HepG2 (cell line): Measurements from ENCODE around the gene PNRC1. TPM values are rescaled to one million over a fixed set of nuclear protein-coding genes. Genes with fewer than 3 reads are reported as not detected.

Experiments
- BRD4 ChIP-seq: sonication (generic); formaldehyde crosslinking; IDR thresholded peaks from 2 replicates; pipeline ENCODE4 v1.4.0; 2020; ENCODE audit warnings: missing genetic modification reagents
- GLI4 ChIP-seq: sonication (generic); formaldehyde crosslinking; IDR thresholded peaks from 2 replicates; pipeline ENCODE4 v1.5.1; 2020; ENCODE audit warnings: missing genetic modification reagents, mild to moderate bottlenecking, moderate library complexity, borderline replicate concordance
- MED1 ChIP-seq: sonication (generic); formaldehyde crosslinking; IDR thresholded peaks from 2 replicates; pipeline ENCODE4 v1.4.0; 2020; ENCODE audit warnings: missing genetic modification reagents
- MTA3 ChIP-seq: sonication (generic); formaldehyde crosslinking; IDR thresholded peaks from 2 replicates; pipeline ENCODE4 v1.4.0; 2020; ENCODE audit warnings: missing genetic modification reagents
- NFKB2 ChIP-seq: sonication (generic); formaldehyde crosslinking; IDR thresholded peaks from 2 replicates; pipeline ENCODE4 v1.4.0; 2020; ENCODE audit warnings: missing genetic modification reagents, borderline replicate concordance
- NFYC ChIP-seq: IDR thresholded peaks from 2 replicates; pipeline ENCODE4 v1.6.1; 2016; ENCODE audit warnings: missing genetic modification reagents, missing compliant biosample characterization
- RFX3 ChIP-seq: IDR thresholded peaks from 2 replicates; pipeline ENCODE4 v1.6.1; 2016; ENCODE audit warnings: missing biosample characterization, missing genetic modification reagents
- RXRA ChIP-seq: sonication (generic); formaldehyde crosslinking; IDR thresholded peaks from 2 replicates; pipeline ENCODE4 v1.5.1; 2020; ENCODE audit warnings: missing genetic modification reagents
- RXRB ChIP-seq: IDR thresholded peaks from 2 replicates; pipeline ENCODE4 v1.6.1; 2016; ENCODE audit warnings: borderline replicate concordance, missing genetic modification reagents, missing compliant biosample characterization
- SMAD1 ChIP-seq: sonication (generic); formaldehyde crosslinking; IDR thresholded peaks from 2 replicates; pipeline ENCODE4 v1.4.0; 2020; ENCODE audit warnings: missing genetic modification reagents, low read depth, mild to moderate bottlenecking, borderline replicate concordance
- SRF ChIP-seq: IDR thresholded peaks from 2 replicates; pipeline ENCODE4 v1.6.1; 2011; ENCODE audit warnings: mild to moderate bottlenecking, low read depth, low read length, moderate library complexity
- YEATS2 ChIP-seq: sonication (generic); formaldehyde crosslinking; IDR thresholded peaks from 2 replicates; pipeline ENCODE4 v1.4.0; 2020; ENCODE audit warnings: missing genetic modification reagents, borderline replicate concordance
- ZBTB7B ChIP-seq: sonication (generic); formaldehyde crosslinking; IDR thresholded peaks from 2 replicates; pipeline ENCODE4 v1.4.0; 2020; ENCODE audit warnings: missing genetic modification reagents
- ZC3H13 ChIP-seq: sonication (generic); formaldehyde crosslinking; IDR thresholded peaks from 2 replicates; pipeline ENCODE4 v1.8.1; 2023; ENCODE audit warnings: mild to moderate bottlenecking, missing genetic modification reagents, moderate library complexity
- ZNF12 ChIP-seq: sonication (generic); formaldehyde crosslinking; IDR thresholded peaks from 2 replicates; pipeline ENCODE4 v1.5.0; 2020; ENCODE audit warnings: missing genetic modification reagents
- ZNF207 ChIP-seq: fragments of 450-650 bp; IDR thresholded peaks from 2 replicates; pipeline ENCODE4 v1.6.1; 2016; ENCODE audit warnings: antibody characterized with exemption, borderline replicate concordance
- ZNF292 ChIP-seq: sonication (generic); formaldehyde crosslinking; IDR thresholded peaks from 2 replicates; pipeline ENCODE4 v1.8.1; 2022; ENCODE audit warnings: mild to moderate bottlenecking, low read depth, missing genetic modification reagents, borderline replicate concordance
- ZNF34 ChIP-seq: sonication (generic); formaldehyde crosslinking; IDR thresholded peaks from 2 replicates; pipeline ENCODE4 v1.4.0; 2020; ENCODE audit warnings: mild to moderate bottlenecking, missing genetic modification reagents, borderline replicate concordance
- ZNF350 ChIP-seq: sonication (generic); formaldehyde crosslinking; IDR thresholded peaks from 2 replicates; pipeline ENCODE4 v1.4.0; 2020; ENCODE audit warnings: mild to moderate bottlenecking, low read depth, missing genetic modification reagents, borderline replicate concordance
- ZNF562 ChIP-seq: sonication (generic); formaldehyde crosslinking; IDR thresholded peaks from 2 replicates; pipeline ENCODE4 v1.8.0; 2022; ENCODE audit warnings: missing genetic modification reagents, borderline replicate concordance
- ZNF563 ChIP-seq: sonication (generic); formaldehyde crosslinking; IDR thresholded peaks from 2 replicates; pipeline ENCODE4 v1.8.0; 2022; ENCODE audit warnings: mild to moderate bottlenecking, moderate library complexity, missing genetic modification reagents
- ZNF607 ChIP-seq: sonication (generic); formaldehyde crosslinking; IDR thresholded peaks from 2 replicates; pipeline ENCODE4 v1.5.1; 2020; ENCODE audit warnings: missing genetic modification reagents, mild to moderate bottlenecking, borderline replicate concordance
- ZNF777 ChIP-seq: sonication (generic); formaldehyde crosslinking; IDR thresholded peaks from 2 replicates; pipeline ENCODE4 v1.4.0; 2020; ENCODE audit warnings: missing genetic modification reagents
- polyA plus RNA-seq, 8 experiments: library from polyadenylated mRNA; depleted of rRNA in 3 of 8; stranded (reverse) in 7 of 8; unstranded in 1 of 8; fragments of >200 nt; fragmentation: Illumina TruSeq in 4 of 8; extraction: Trizol in 4 of 8; gene quantifications; 2 replicates each; pipeline versions ENCODE4 v1.2.1 to v1.2.3, GENCODE V29; 2011 to 2016; ENCODE audit warnings: low read depth in 4 of 8, missing spikeins in 1 of 8, mixed read lengths in 1 of 8; ENCODE audit not compliant: insufficient read depth in 1 of 8
- total RNA-seq, 5 experiments: library from RNA; depleted of rRNA; stranded (reverse); fragments of >200 nt; fragmentation: Illumina TruSeq; extraction: Trizol; gene quantifications; 2 replicates each; pipeline ENCODE4 v1.2.3, GENCODE V29; 2016; ENCODE audit warnings: low read depth in 1 of 5
- TF ChIP-seq, protein P1 (sequence below): sonication (generic); formaldehyde crosslinking; IDR thresholded peaks from 2 replicates; pipeline ENCODE4 v1.5.1; 2020; ENCODE audit warnings: missing genetic modification reagents, mild to moderate bottlenecking, borderline replicate concordance
- TF ChIP-seq, protein P2 (sequence below): fragments of 450-650 bp; IDR thresholded peaks from 2 replicates; pipeline ENCODE4 v1.6.1; 2017
- TF ChIP-seq, protein P3 (sequence below): sonication (generic); formaldehyde crosslinking; IDR thresholded peaks from 2 replicates; pipeline ENCODE4 v1.4.0; 2020; ENCODE audit warnings: missing genetic modification reagents

Gene PNRC1
- total and polyA plus RNA-seq, 2 of the 13 experiments (the other 11 are each of a cell fraction or from before 2014, with no cell fraction given): 17.6 to 36.0 TPM

DNA sequence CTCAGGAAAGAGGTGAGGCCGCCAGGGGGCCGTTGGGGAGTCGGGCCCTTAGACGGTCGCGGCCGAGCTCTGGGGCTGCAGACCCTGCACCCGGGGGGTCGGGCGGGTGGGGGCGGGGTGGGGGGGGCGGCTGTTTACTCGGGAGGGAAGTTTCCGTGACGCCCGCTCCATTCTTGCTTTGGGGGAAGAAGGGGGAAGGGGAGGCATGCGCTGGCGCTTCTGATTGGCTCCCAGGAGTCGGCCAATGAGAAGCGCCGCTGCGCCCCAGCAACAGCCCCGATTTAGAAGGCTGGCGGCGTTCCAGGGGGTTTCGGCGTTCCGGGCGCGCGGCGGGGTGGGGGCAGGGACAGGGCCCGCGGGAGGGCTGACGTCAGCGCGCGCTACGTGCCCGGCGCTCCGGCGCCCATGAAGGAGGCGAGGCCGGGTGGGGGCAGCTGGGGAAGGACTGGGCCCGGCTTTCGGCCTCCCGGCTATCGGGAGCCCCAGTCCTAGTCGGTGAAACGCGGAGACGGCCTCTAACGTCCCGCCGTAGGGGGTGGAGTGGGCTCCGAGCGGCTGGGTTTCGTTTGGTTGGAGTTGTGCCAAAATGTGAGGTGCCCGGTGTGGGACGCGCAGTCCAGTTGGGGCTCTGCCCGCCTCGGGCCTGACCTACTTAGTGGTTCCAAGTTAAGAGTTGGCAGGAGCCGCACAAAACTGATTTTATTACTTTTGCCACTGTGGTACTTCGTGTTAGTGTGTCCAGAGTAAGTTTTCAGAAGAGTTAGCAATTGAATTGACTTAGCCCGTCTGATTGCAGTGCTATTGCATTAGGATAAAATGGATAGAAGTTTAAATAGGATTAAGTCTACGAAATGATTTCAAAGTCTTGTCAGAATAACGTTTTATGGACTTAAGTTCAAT is 1.1 kb downstream of the PNRC1 start (continued):
- TF ChIP-seq ZNF292 (CRISPR knock-in tag): no peak
- TF ChIP-seq MTA3 (CRISPR knock-in tag): no peak
- peak; percentile 100 for TF ChIP-seq ZC3H13 (CRISPR knock-in tag)
- TF ChIP-seq BRD4 (CRISPR knock-in tag): peak; percentile 89
- peak; percentile 44; the same call in 1 of the 2 replicates for TF ChIP-seq GLI4 (CRISPR knock-in tag)
- no peak for TF ChIP-seq ZNF207
- peak; percentile 76 for TF ChIP-seq ZBTB7B (CRISPR knock-in tag)
- TF ChIP-seq RFX3 (CRISPR knock-in tag): no peak
- no peak; the same call in 1 of the 2 replicates for TF ChIP-seq ZNF34 (CRISPR knock-in tag)
- peak; percentile 27; the same call in 1 of the 2 replicates for TF ChIP-seq RXRB (CRISPR knock-in tag)
- TF ChIP-seq MED1 (CRISPR knock-in tag): peak; percentile 85
- peak; percentile 72; the same call in 1 of the 2 replicates for TF ChIP-seq RXRA (CRISPR knock-in tag)
- TF ChIP-seq ZNF562 (CRISPR knock-in tag): no peak
- TF ChIP-seq SRF: no peak
- TF ChIP-seq, protein P1, sequence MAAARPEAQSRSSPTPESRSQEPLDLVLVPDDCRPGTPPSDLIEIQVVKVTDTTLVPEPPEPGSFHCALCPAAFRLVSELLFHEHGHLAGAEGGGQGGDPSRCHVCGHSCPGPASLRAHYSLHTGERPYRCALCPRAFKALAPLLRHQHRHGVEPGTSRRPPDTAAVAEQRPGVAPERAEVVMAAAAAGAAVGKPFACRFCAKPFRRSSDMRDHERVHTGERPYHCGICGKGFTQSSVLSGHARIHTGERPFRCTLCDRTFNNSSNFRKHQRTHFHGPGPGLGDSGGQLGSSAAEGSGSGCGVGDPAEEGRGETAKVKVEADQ (CRISPR knock-in tag): peak; percentile 64; the same call in 1 of the 2 replicates
- peak; percentile 62; the same call in 1 of the 2 replicates for TF ChIP-seq YEATS2 (CRISPR knock-in tag)
- TF ChIP-seq ZNF12 (CRISPR knock-in tag): no peak
- TF ChIP-seq SMAD1 (CRISPR knock-in tag): peak; percentile 86; the same call in 1 of the 2 replicates
- no peak for TF ChIP-seq ZNF563 (CRISPR knock-in tag)
- TF ChIP-seq, protein P2, sequence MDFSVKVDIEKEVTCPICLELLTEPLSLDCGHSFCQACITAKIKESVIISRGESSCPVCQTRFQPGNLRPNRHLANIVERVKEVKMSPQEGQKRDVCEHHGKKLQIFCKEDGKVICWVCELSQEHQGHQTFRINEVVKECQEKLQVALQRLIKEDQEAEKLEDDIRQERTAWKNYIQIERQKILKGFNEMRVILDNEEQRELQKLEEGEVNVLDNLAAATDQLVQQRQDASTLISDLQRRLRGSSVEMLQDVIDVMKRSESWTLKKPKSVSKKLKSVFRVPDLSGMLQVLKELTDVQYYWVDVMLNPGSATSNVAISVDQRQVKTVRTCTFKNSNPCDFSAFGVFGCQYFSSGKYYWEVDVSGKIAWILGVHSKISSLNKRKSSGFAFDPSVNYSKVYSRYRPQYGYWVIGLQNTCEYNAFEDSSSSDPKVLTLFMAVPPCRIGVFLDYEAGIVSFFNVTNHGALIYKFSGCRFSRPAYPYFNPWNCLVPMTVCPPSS: no peak
- no peak; the same call in 1 of the 2 replicates for TF ChIP-seq ZNF777
- peak; percentile 35; the same call in 1 of the 2 replicates for TF ChIP-seq ZNF350 (CRISPR knock-in tag)
- TF ChIP-seq, protein P3, sequence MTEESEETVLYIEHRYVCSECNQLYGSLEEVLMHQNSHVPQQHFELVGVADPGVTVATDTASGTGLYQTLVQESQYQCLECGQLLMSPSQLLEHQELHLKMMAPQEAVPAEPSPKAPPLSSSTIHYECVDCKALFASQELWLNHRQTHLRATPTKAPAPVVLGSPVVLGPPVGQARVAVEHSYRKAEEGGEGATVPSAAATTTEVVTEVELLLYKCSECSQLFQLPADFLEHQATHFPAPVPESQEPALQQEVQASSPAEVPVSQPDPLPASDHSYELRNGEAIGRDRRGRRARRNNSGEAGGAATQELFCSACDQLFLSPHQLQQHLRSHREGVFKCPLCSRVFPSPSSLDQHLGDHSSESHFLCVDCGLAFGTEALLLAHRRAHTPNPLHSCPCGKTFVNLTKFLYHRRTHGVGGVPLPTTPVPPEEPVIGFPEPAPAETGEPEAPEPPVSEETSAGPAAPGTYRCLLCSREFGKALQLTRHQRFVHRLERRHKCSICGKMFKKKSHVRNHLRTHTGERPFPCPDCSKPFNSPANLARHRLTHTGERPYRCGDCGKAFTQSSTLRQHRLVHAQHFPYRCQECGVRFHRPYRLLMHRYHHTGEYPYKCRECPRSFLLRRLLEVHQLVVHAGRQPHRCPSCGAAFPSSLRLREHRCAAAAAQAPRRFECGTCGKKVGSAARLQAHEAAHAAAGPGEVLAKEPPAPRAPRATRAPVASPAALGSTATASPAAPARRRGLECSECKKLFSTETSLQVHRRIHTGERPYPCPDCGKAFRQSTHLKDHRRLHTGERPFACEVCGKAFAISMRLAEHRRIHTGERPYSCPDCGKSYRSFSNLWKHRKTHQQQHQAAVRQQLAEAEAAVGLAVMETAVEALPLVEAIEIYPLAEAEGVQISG (CRISPR knock-in tag): peak; percentile 83
- peak; percentile 97 for TF ChIP-seq ZNF607 (CRISPR knock-in tag)
- TF ChIP-seq NFKB2: peak; percentile 94
- TF ChIP-seq NFYC: peak; percentile 83
